Measurements from ENCODE around the gene CXorf65.

CXorf65 gene

GRCh38 chrX:71098302-71098701 is 8.2 kb downstream of the CXorf65 start:
- FAIRE-seq = peak; percentile 59
- DNase-seq (ENCODE audit: insufficient read length, low spot score) = no peak
- no peak for TF ChIP-seq POLR2A (IDR thresholded peaks at IDR 0.05; ENCODE audit: low read depth, low read length)
- no peak for TF ChIP-seq POLR2AphosphoS5 (IDR thresholded peaks at IDR 0.05; ENCODE audit: low read depth, low read length)
- no peak for TF ChIP-seq SPI1 (IDR thresholded peaks at IDR 0.05; ENCODE audit: low read depth, low read length)
- no peak for TF ChIP-seq POU2F2 (IDR thresholded peaks at IDR 0.05; ENCODE audit: low read depth, low read length)
- TF ChIP-seq TAF1 (IDR thresholded peaks at IDR 0.05; ENCODE audit: low read depth, low read length) = no peak
- TF ChIP-seq PAX5 (IDR thresholded peaks at IDR 0.05; ENCODE audit: insufficient read depth, low read length, severe bottlenecking) = no peak

GRCh38 chrX:71096760-71097032 is 9.8 kb downstream of the CXorf65 start:
- DNase-seq (ENCODE audit: insufficient read length, low spot score) (no peak), FAIRE-seq (no peak)
- TF ChIP-seq POLR2A (IDR thresholded peaks at IDR 0.05; ENCODE audit: low read depth, low read length) (no peak), PAX5 (IDR thresholded peaks at IDR 0.05; ENCODE audit: insufficient read depth, low read length, severe bottlenecking) (no peak), POLR2AphosphoS5 (IDR thresholded peaks at IDR 0.05; ENCODE audit: low read depth, low read length) (no peak), TAF1 (IDR thresholded peaks at IDR 0.05; ENCODE audit: low read depth, low read length) (no peak), POU2F2 (IDR thresholded peaks at IDR 0.05; ENCODE audit: low read depth, low read length) (no peak), SPI1 (IDR thresholded peaks at IDR 0.05; ENCODE audit: low read depth, low read length) (no peak)

- DNase-seq (ENCODE audit: insufficient read length, low spot score) = no peak
- no peak for TF ChIP-seq POLR2A (IDR thresholded peaks at IDR 0.05; ENCODE audit: low read depth, low read length)
- TF ChIP-seq SPI1 (IDR thresholded peaks at IDR 0.05; ENCODE audit: low read depth, low read length) = no peak
- TF ChIP-seq POU2F2 (IDR thresholded peaks at IDR 0.05; ENCODE audit: low read depth, low read length) = no peak
- TF ChIP-seq POLR2AphosphoS5 (IDR thresholded peaks at IDR 0.05; ENCODE audit: low read depth, low read length) = no peak
- no peak for TF ChIP-seq TAF1 (IDR thresholded peaks at IDR 0.05; ENCODE audit: low read depth, low read length)
- TF ChIP-seq PAX5 (IDR thresholded peaks at IDR 0.05; ENCODE audit: insufficient read depth, low read length, severe bottlenecking) = no peak
- peak; percentile 89 for FAIRE-seq
These were observed 10.4 kb downstream of the CXorf65 start for GRCh38 chrX:71095981-71096759.

- peak; percentile 74 for DNase-seq (ENCODE audit: insufficient read length, low spot score)
- FAIRE-seq = peak; percentile 99
- TF ChIP-seq SPI1 (IDR thresholded peaks at IDR 0.05; ENCODE audit: low read depth, low read length) (no peak), PAX5 (IDR thresholded peaks at IDR 0.05; ENCODE audit: insufficient read depth, low read length, severe bottlenecking) (no peak), POLR2A (IDR thresholded peaks at IDR 0.05; ENCODE audit: low read depth, low read length) (no peak), TAF1 (IDR thresholded peaks at IDR 0.05; ENCODE audit: low read depth, low read length) (no peak), POLR2AphosphoS5 (IDR thresholded peaks at IDR 0.05; ENCODE audit: low read depth, low read length) (no peak), POU2F2 (IDR thresholded peaks at IDR 0.05; ENCODE audit: low read depth, low read length) (no peak)
These were observed 11.0 kb downstream of the CXorf65 start, which contains the start of gene FOXO4 for GRCh38 chrX:71095555-71095980. Gene FOXO4, plus strand, starts transcription at chrX:71095851. Its CDS starts 678 bp downstream, at chrX:71096529.

DNA sequence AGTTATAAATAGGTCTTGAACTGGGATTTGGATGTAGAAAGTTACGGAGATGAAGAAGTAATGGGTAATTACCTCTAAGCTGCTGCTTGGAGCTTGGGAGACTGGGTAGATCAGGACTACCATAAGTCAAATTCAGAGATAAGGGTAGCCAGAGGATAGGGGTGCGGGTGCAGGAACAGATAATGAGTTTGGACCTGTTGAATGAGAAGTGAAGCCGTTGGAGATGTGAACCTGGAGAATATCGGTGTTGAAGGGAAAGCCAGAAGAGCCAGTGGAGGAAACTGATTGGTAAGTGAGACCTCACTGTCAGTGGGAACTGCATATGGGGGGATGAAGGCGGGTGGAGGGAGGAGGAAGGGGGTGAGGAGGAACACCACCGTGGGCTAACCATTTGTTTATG is 11.5 kb downstream of the CXorf65 start:
- FAIRE-seq (peak; percentile 72), DNase-seq (ENCODE audit: insufficient read length, low spot score) (no peak)
- no peak for TF ChIP-seq POLR2A (IDR thresholded peaks at IDR 0.05; ENCODE audit: low read depth, low read length)
- no peak for TF ChIP-seq POLR2AphosphoS5 (IDR thresholded peaks at IDR 0.05; ENCODE audit: low read depth, low read length)
- no peak for TF ChIP-seq SPI1 (IDR thresholded peaks at IDR 0.05; ENCODE audit: low read depth, low read length)
- TF ChIP-seq TAF1 (IDR thresholded peaks at IDR 0.05; ENCODE audit: low read depth, low read length) = no peak
- TF ChIP-seq POU2F2 (IDR thresholded peaks at IDR 0.05; ENCODE audit: low read depth, low read length) = no peak
- no peak for TF ChIP-seq PAX5 (IDR thresholded peaks at IDR 0.05; ENCODE audit: insufficient read depth, low read length, severe bottlenecking)

DNA sequence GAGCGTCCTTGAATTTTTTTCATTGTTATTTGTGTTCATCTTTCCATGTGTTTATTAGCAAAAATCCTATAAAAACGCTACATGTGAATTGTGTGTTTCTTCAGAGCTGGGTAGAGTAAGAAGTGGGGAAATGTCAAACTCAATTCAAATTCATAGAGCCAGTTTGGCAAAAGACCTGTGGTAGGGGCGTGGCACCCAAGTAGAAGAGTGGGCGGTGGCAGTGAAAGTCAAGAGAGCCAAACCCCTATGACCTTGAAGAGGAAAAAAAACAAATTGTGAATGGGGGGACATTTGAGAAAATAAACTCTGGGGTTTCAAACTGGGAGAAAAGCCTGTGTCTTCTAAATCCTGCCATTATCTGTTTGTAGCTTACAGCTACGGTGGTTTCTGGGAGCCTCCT is 15.3 kb downstream of the CXorf65 start:
- TF ChIP-seq POU2F2 (IDR thresholded peaks at IDR 0.05; ENCODE audit: low read depth, low read length) (no peak), PAX5 (IDR thresholded peaks at IDR 0.05; ENCODE audit: insufficient read depth, low read length, severe bottlenecking) (no peak), SPI1 (IDR thresholded peaks at IDR 0.05; ENCODE audit: low read depth, low read length) (no peak), TAF1 (IDR thresholded peaks at IDR 0.05; ENCODE audit: low read depth, low read length) (no peak), POLR2AphosphoS5 (IDR thresholded peaks at IDR 0.05; ENCODE audit: low read depth, low read length) (no peak), POLR2A (IDR thresholded peaks at IDR 0.05; ENCODE audit: low read depth, low read length) (no peak)
- FAIRE-seq (no peak), DNase-seq (ENCODE audit: insufficient read length, low spot score) (no peak)

DNA sequence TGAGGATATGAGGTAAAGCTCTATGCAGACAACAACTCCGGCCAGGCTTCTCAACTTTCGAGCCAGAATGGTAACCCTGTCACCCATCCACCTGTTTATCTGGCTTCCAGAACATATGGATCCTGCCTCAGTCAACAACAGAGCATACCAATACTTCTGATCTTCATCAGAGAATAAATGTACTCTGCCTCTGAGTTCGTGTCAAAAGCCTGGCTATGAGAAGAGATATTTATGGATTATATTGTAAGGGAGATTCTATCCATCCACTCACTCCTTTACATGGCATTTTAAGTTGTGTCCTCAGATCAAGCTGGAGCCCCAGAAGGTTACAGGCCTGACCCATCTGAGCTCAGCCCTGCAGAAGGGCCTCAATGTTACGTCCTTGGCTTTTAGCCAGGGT is 20.6 kb downstream of the CXorf65 start:
- TF ChIP-seq TAF1 (IDR thresholded peaks at IDR 0.05; ENCODE audit: low read depth, low read length) (no peak), SPI1 (IDR thresholded peaks at IDR 0.05; ENCODE audit: low read depth, low read length) (no peak), POU2F2 (IDR thresholded peaks at IDR 0.05; ENCODE audit: low read depth, low read length) (no peak), PAX5 (IDR thresholded peaks at IDR 0.05; ENCODE audit: insufficient read depth, low read length, severe bottlenecking) (no peak), POLR2AphosphoS5 (IDR thresholded peaks at IDR 0.05; ENCODE audit: low read depth, low read length) (no peak), POLR2A (IDR thresholded peaks at IDR 0.05; ENCODE audit: low read depth, low read length) (no peak)

DNA sequence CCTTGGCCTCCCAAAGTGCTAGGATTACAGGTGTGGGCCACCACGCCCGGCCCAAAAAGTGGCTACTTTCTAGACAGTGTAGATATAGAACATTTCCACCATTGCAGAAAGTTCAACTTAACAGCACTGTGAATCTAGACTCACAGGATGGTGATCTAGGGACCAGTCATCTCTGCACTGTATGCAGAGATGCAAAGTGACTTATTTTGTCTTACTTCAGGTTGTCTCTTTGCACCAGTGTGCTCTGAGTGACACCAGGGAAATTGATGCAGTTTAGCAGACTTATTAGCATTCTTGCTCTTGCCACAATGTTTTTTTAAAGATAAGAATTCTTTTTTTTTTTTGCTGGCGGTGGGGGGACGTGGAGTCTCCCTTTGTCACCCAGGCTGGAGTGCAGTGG is 23.7 kb downstream of the CXorf65 start:
- no peak for TF ChIP-seq SPI1 (IDR thresholded peaks at IDR 0.05; ENCODE audit: low read depth, low read length)
- no peak for TF ChIP-seq PAX5 (IDR thresholded peaks at IDR 0.05; ENCODE audit: insufficient read depth, low read length, severe bottlenecking)
- no peak for TF ChIP-seq POU2F2 (IDR thresholded peaks at IDR 0.05; ENCODE audit: low read depth, low read length)
- no peak for TF ChIP-seq POLR2AphosphoS5 (IDR thresholded peaks at IDR 0.05; ENCODE audit: low read depth, low read length)
- TF ChIP-seq POLR2A (IDR thresholded peaks at IDR 0.05; ENCODE audit: low read depth, low read length) = no peak
- no peak for TF ChIP-seq TAF1 (IDR thresholded peaks at IDR 0.05; ENCODE audit: low read depth, low read length)
- DNase-seq (ENCODE audit: insufficient read length, low spot score) (no peak), FAIRE-seq (no peak)

More for the DNA sequence above, 20.6 kb downstream of the CXorf65 start:
- FAIRE-seq (no peak), DNase-seq (ENCODE audit: insufficient read length, low spot score) (no peak)

- DNase-seq (ENCODE audit: insufficient read length, low spot score) = no peak
- TF ChIP-seq TAF1 (IDR thresholded peaks at IDR 0.05; ENCODE audit: low read depth, low read length) (no peak), POLR2AphosphoS5 (IDR thresholded peaks at IDR 0.05; ENCODE audit: low read depth, low read length) (no peak), POU2F2 (IDR thresholded peaks at IDR 0.05; ENCODE audit: low read depth, low read length) (no peak), PAX5 (IDR thresholded peaks at IDR 0.05; ENCODE audit: insufficient read depth, low read length, severe bottlenecking) (no peak), SPI1 (IDR thresholded peaks at IDR 0.05; ENCODE audit: low read depth, low read length) (no peak)
- FAIRE-seq = no peak
These were observed 24.4 kb downstream of the CXorf65 start for GRCh38 chrX:71082124-71082647.
